Stimulated activated CD8-positive, alpha-beta memory T cell treated with anti-CD3 and anti-CD28 coated beads, Interleukin-15, amount 100 ng/mL, for 4 hours (primary cell): ENCODE measurements around the gene TATDN2.
"Not testable (repeated sequence)": the region's sequence is repeated elsewhere in the genome, so short reads cannot be mapped to it uniquely, and the experiment has no call there.

Source experiments
- DNase-seq, 2 donors: peaks; one replicate each; pipeline ENCODE4 v3.0.0-alpha.2; 2020; ENCODE audit warnings: low read depth in 2 of 2

TATDN2 gene

GRCh38 chr3:10268116-10268515 lies 19.9 kb downstream of the TATDN2 start:
- DNase-seq: no peak

GRCh38 chr3:10268930-10269329 lies 20.7 kb downstream of the TATDN2 start:
- DNase-seq: no peak

GRCh38 chr3:10269443-10269842 lies 21.2 kb downstream of the TATDN2 start:
- DNase-seq: no peak

GRCh38 chr3:10272476-10272875 lies 24.2 kb downstream of the TATDN2 start:
- not testable (repeated sequence) for DNase-seq

- no peak for DNase-seq
Observed at GRCh38 chr3:10272977-10273376, 24.7 kb downstream of the TATDN2 start.

GRCh38 chr3:10273702-10274305 lies 25.5 kb downstream of the TATDN2 start:
- no peak for DNase-seq

GRCh38 chr3:10274601-10275000 lies 26.3 kb downstream of the TATDN2 start:
- no peak for DNase-seq

GRCh38 chr3:10277115-10277625 lies 28.9 kb downstream of the TATDN2 start:
- no peak for DNase-seq

- DNase-seq: no peak
Observed at GRCh38 chr3:10278501-10278900, 30.2 kb downstream of the TATDN2 start.

GRCh38 chr3:10279384-10280176 lies 31.3 kb downstream of the TATDN2 start:
- no peak for DNase-seq

GRCh38 chr3:10280177-10280529 lies 31.9 kb downstream of the TATDN2 start:
- no peak for DNase-seq

- DNase-seq: no peak
Observed at GRCh38 chr3:10280571-10280970, 32.3 kb downstream of the TATDN2 start.

- DNase-seq: no peak
Observed at GRCh38 chr3:10281951-10282350, 33.7 kb downstream of the TATDN2 start.

- DNase-seq: no peak
Observed at GRCh38 chr3:10283638-10284037, 35.4 kb downstream of the TATDN2 start.

GRCh38 chr3:10284496-10284895 lies 36.2 kb downstream of the TATDN2 start:
- no peak for DNase-seq

GRCh38 chr3:10285272-10286132 lies 37.2 kb downstream of the TATDN2 start:
- DNase-seq: no peak

- no peak for DNase-seq
Observed at GRCh38 chr3:10286133-10286524, 37.9 kb downstream of the TATDN2 start.

- no peak for DNase-seq
Observed at GRCh38 chr3:10286596-10287295, 38.5 kb downstream of the TATDN2 start.

GRCh38 chr3:10287936-10288574 lies 39.8 kb downstream of the TATDN2 start:
- no peak for DNase-seq

- no peak for DNase-seq
Observed at GRCh38 chr3:10288575-10288960, 40.3 kb downstream of the TATDN2 start.

GRCh38 chr3:10289077-10289476 lies 40.8 kb downstream of the TATDN2 start:
- no peak for DNase-seq
